SK-N-MC (cell line): ENCODE measurements around the gene KDM6B.

ENCODE experiments used
- DNase-seq: peaks from one replicate; pipeline ENCODE4 v3.0.0-alpha.2; 2011; ENCODE audit warnings: low read depth, low spot score
- H3K27ac ChIP-seq: fragments of 200-600 bp; sonication (generic); 2 replicates; pipeline ENCODE4 v1.5.1; 2016; ENCODE audit warnings: mixed run types
- H3K36me3 ChIP-seq: fragments of 200-600 bp; sonication (generic); 2 replicates; pipeline ENCODE4 v1.6.1; 2017; ENCODE audit warnings: antibody characterized with exemption, low read length, mixed read lengths; ENCODE audit not compliant: insufficient read depth
- H3K4me3 ChIP-seq: fragments of 200-600 bp; sonication (generic); 2 replicates; pipeline ENCODE4 v1.5.1; 2016
- H3K9ac ChIP-seq: fragments of 200-600 bp; sonication (generic); 2 replicates; pipeline ENCODE4 v1.8.0; 2017; ENCODE audit warnings: mixed run types, mixed read lengths; ENCODE audit not compliant: insufficient read length
- H3K9me3 ChIP-seq: fragments of 200-600 bp; sonication (generic); 2 replicates; pipeline ENCODE4 v1.6.1; 2017; ENCODE audit warnings: low read depth, mild to moderate bottlenecking, antibody characterized with exemption, low read length, moderate library complexity, mixed read lengths
- EZH2 ChIP-seq: fragments of 200-600 bp; sonication (generic); IDR thresholded peaks from one replicate; pipeline ENCODE4 v1.6.1; 2017; ENCODE audit warnings: antibody characterized with exemption
- FOXP2 ChIP-seq: optimal IDR thresholded peaks from 2 replicates; pipeline ENCODE3; 2011; ENCODE audit warnings: mild to moderate bottlenecking, moderate library complexity; ENCODE audit not compliant: insufficient read depth; ENCODE audit errors: extremely low read length, control extremely low read depth
- POLR2AphosphoS5 ChIP-seq: IDR thresholded peaks from 2 replicates; pipeline ENCODE4 v1.6.1; 2012; ENCODE audit warnings: mild to moderate bottlenecking, low read depth, low read length, borderline replicate concordance

The KDM6B gene

GRCh38 chr17:7852262-7852670 lies 18.2 kb downstream of the KDM6B start:
- H3K27ac ChIP-seq = no peak overlapping the region
- no peak overlapping the region for H3K9ac ChIP-seq
- no peak for DNase-seq
- H3K4me3 ChIP-seq = no peak overlapping the region
- peaks cover 66% of the 10 kb centered on the region for H3K36me3 ChIP-seq
- TF ChIP-seq POLR2AphosphoS5 = no peak
- no peak for TF ChIP-seq EZH2
- no peak for TF ChIP-seq FOXP2
- H3K9me3 ChIP-seq = no peaks in the 10 kb centered on the region

- peaks cover 61% of the 10 kb centered on the region for H3K36me3 ChIP-seq
- no peak for DNase-seq
- no peak overlapping the region for H3K27ac ChIP-seq
- no peak overlapping the region for H3K9ac ChIP-seq
- no peaks in the 10 kb centered on the region for H3K9me3 ChIP-seq
- no peak overlapping the region for H3K4me3 ChIP-seq
- TF ChIP-seq EZH2 (no peak), POLR2AphosphoS5 (no peak), FOXP2 (no peak)
Observed at GRCh38 chr17:7852919-7853690, 19.1 kb downstream of the KDM6B start.

- DNase-seq = no peak
- TF ChIP-seq EZH2 (no peak), FOXP2 (no peak), POLR2AphosphoS5 (no peak)
- Histone ChIP-seq H3K9me3 (no peaks in the 10 kb centered on the region), H3K4me3 (no peak overlapping the region), H3K36me3 (peaks cover 56% of the 10 kb centered on the region), H3K27ac (no peak overlapping the region; the same call in 1 of the 2 replicates), H3K9ac (no peak overlapping the region)
Observed at GRCh38 chr17:7853691-7854038, 19.6 kb downstream of the KDM6B start.

GRCh38 chr17:7854078-7854777 lies 20.2 kb downstream of the KDM6B start:
- Histone ChIP-seq H3K9ac (no peak overlapping the region), H3K27ac (peak overlapping the region; percentile 19; the same call in 1 of the 2 replicates), H3K4me3 (no peak overlapping the region), H3K36me3 (peaks cover 53% of the 10 kb centered on the region), H3K9me3 (no peaks in the 10 kb centered on the region)
- no peak for TF ChIP-seq POLR2AphosphoS5
- TF ChIP-seq EZH2 = no peak
- TF ChIP-seq FOXP2 = no peak
- no peak for DNase-seq

GRCh38 chr17:7854851-7855659 lies 21.0 kb downstream of the KDM6B start, which contains the start of gene TMEM88:
Gene TMEM88, plus strand, starts transcription at chr17:7855066. Its CDS starts 9 bp downstream, at chr17:7855075.
- Histone ChIP-seq H3K4me3 (peak within 1 kb of the TSS; percentile 81), H3K9ac (no peak within 1 kb of the TSS), H3K9me3 (no peaks in the 10 kb centered on the region), H3K36me3 (peaks cover 45% of the 10 kb centered on the region), H3K27ac (peak within 1 kb of the TSS; percentile 19; the same call in 1 of the 2 replicates)
- TF ChIP-seq POLR2AphosphoS5 = no peak
- TF ChIP-seq FOXP2 = no peak
- TF ChIP-seq EZH2 = no peak
- DNase-seq = no peak

- Histone ChIP-seq H3K36me3 (peaks cover 44% of the 10 kb centered on the region), H3K9ac (no peak overlapping the region), H3K4me3 (peak overlapping the region; percentile 81), H3K27ac (no peak overlapping the region), H3K9me3 (no peaks in the 10 kb centered on the region)
- no peak for DNase-seq
- TF ChIP-seq EZH2 (no peak), FOXP2 (no peak), POLR2AphosphoS5 (no peak)
Observed at GRCh38 chr17:7855660-7856010, 21.6 kb downstream of the KDM6B start.

- no peaks in the 10 kb centered on the region for H3K9me3 ChIP-seq
- peak overlapping the region; percentile 81 for H3K4me3 ChIP-seq
- peak overlapping the region; percentile 86 for H3K9ac ChIP-seq
- peaks cover 40% of the 10 kb centered on the region for H3K36me3 ChIP-seq
- peak overlapping the region; percentile 92 for H3K27ac ChIP-seq
- peak; percentile 41; the same call in 1 of the 2 replicates for TF ChIP-seq POLR2AphosphoS5
- no peak for TF ChIP-seq FOXP2
- DNase-seq = no peak
Observed at GRCh38 chr17:7856011-7856810, 22.2 kb downstream of the KDM6B start.
